Ishikawa (cell line): ENCODE results near the gene TAF15.

Source experiments
- YY1 ChIP-seq: IDR thresholded peaks from 2 replicates; pipeline ENCODE4 v1.6.1; 2012; ENCODE audit warnings: low read depth
- ZBTB7A ChIP-seq: IDR thresholded peaks from 2 replicates; pipeline ENCODE4 v1.6.1; 2012; ENCODE audit warnings: low read depth

GRCh38 chr17:35864853-35865252 is 55.6 kb downstream of the TAF15 start:
- TF ChIP-seq ZBTB7A (no peak), YY1 (no peak)
